Mucosa of gallbladder (tissue), 1 donor: ENCODE data around the gene EPHB1. TPM values are rescaled to one million over a fixed set of nuclear protein-coding genes. Genes with fewer than 3 reads are reported as not detected.

ENCODE experiments used
- DNase-seq: peaks from one replicate; pipeline ENCODE4 v3.0.0-alpha.2; 2020; ENCODE audit warnings: low spot score
- total RNA-seq: library from RNA; stranded (reverse); gene quantifications from one replicate; pipeline ENCODE4 v1.2.1, GENCODE V29; 2021
- donor health status: DM: no; HTN: no; CAD: no.

The EPHB1 gene
- total RNA-seq, 1 donor from 2014 or later, result 2.0 TPM

DNA sequence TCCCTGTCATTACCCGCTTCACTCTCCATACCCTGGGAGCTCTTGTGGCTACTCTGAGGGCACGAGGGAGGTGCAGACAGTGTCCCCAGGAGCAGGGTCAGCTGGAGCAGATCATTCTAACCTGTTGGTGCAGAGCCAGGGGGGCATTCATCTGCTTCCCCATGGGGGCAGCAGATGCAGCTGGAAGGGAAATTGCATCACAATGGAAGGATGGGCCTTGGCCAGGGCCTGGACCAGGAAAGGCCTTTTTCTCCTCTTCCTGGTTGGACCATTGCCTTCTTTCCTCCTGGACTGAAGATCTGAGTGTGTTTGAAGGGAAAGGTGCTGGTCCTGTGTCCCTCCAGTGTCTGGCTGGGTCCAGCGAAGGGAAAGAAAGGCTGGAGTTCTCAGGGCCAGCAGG lies 55.7 kb downstream of the EPHB1 start:
- no peak for DNase-seq

DNA sequence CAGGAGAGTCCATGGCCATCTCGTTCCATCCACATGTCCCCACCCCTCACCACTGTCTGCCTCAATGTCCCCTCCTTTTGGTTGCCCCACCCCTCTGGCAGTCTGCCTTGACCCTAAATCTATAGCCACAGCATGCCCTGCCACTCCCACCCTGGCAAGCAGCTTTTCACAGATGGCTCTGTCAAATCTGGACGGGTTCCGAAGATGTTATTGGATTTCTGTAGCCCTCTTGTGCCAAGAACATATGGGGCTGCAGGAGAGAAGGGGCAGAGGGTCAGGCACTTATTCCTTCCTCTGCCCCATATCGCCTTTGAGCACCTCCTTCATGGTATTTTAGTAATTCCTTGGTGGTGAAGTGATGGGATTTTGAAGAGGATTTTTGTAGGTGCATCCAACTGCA lies 57.1 kb downstream of the EPHB1 start:
- no peak for DNase-seq

- DNase-seq, result no peak
These were observed 57.9 kb downstream of the EPHB1 start for GRCh38 chr3:134852893-134853351.

DNA sequence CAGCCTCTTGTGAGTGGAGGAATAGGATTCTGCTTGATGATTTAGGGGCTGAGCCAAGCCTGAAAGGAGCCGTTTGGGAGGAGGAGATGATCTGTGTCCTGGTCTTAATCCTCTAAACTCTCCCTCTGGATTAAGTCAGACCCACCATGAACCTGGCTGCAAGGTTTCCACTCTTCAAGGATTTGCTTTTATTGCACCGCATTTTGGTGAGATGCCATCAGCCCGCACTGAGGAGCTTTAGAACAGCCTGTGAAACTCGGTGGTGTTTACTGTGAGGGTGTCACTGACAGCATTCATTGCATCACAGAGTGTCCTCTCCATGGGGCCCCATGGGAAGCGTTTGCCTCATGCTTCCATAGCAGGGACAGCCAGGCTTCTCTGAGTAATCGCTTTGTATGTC lies 59.2 kb downstream of the EPHB1 start:
- DNase-seq, result no peak

DNA sequence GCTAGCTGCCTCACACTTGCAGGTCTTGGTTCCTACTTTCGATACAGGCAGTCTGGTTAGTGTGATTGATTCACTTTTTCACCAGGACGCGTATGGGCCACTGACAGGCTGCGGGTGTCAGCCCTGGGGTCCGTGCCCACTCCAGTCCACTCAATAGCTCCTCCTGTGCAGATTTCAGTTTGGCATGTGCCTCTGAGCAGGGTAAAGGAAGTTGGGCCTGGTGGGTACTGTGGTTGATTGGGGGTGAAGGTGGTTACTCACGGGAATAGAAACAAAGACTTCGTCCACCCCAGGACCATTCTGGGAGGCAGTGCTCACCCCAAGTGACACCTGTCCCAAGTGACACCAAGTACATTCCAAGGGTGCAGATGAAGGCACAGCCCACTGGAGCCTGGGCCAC lies 62.3 kb downstream of the EPHB1 start:
- DNase-seq, result no peak

GRCh38 chr3:134857776-134858362 lies 62.8 kb downstream of the EPHB1 start:
- no peak for DNase-seq

- no peak for DNase-seq
These were observed 63.5 kb downstream of the EPHB1 start for GRCh38 chr3:134858441-134859035.

GRCh38 chr3:134859341-134859740 lies 64.3 kb downstream of the EPHB1 start:
- no peak for DNase-seq

DNA sequence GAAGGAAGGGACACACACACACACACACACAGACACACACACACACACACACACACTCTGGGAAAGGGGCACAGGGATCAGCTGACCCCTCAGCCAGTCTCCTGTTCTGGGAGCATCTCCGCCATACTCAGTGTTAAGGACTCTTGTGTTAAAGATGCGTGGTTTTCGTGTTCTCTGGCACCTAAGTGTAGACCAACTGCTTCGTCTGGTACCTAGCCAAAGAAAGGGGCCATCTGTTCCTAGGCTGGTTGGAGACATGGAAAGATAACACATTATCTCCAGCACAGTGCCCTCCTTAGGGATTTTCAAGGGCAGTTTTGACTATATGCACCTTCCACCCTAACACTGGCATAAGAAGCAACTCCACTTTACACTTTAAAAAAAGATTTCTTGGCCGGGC lies 65.1 kb downstream of the EPHB1 start:
- DNase-seq, result no peak

DNA sequence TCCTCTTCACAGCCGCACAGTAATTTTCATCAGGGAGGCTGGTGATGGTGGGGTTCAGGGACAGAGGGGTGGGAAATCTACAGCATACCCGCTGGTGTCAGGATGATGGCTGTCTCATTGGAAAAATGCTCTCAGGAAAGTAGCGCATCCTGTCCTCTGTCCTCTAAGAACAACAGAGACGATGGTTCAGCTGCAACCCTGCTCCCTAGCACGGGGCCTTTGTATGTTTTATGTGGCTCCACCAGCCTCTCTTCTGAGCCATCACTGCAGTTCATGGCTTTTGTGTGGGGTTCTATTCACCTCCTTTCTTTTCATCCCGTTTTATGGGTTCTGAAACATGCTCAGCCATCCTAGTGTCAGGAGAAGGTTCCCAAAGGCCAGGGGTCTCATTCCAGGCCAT lies 68.9 kb downstream of the EPHB1 start:
- no peak for DNase-seq

GRCh38 chr3:134864636-134865035 lies 69.6 kb downstream of the EPHB1 start:
- DNase-seq, result no peak

DNA sequence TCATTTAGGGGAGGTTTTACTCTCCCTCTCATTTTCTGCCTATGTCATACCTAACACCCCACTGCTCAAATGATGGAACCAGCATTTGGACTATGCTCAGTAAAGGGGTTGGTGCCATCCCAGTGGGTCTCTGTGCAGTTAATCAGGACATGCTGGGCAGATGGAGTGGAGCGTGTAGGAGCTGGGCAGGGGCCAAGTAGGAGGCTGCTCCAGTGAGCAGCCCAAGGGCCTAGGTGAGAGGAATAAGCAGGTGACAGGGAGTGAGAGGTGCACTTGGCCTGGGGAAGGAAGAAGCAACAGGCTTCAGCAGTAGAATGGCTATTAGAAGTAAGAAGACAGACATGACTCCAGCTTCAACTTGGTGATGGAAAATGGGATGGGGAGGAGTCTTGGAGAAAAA lies 72.2 kb downstream of the EPHB1 start:
- no peak for DNase-seq

- no peak for DNase-seq
These were observed 74.2 kb downstream of the EPHB1 start for GRCh38 chr3:134869153-134869726.

DNA sequence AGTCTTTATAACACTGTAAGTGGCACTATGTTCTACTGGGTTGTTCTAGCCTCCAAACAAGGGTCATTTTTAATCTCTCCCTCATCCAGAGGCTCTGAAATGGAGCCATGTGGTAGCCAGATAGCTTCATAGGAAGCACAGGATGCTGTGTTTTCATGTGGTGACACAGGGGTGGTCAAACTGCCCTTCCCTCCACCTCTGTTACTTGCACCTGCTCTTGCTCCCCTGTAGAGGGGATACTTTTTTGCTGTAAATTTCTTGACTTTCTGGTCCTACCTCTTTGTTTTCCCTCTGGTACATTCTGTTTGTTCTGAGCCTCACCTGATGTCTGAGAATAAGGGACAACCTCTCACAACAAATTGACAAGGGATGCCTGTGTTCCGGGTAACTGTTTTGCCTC lies 76.8 kb downstream of the EPHB1 start:
- DNase-seq, result no peak

GRCh38 chr3:134872440-134873388 lies 77.7 kb downstream of the EPHB1 start:
- no peak for DNase-seq

DNA sequence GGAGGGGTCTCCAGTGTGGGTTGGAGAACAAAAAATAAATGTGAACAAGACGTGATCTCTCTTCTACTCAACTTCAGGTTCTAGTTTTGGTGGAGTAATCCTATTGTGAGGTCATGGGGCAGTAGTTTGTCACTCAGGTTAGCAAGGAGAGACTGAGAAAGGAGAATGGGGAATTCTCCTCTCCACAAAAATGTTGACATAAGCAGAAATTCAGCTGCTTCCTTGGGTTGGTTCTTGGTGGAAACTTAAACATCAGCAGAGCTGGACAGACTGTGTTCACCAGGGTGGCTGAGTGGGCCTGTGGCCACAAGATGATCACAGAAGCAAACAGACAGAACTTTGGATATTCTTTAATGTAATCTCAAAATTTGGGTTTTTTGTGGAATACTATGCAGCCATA lies 78.7 kb downstream of the EPHB1 start:
- no peak for DNase-seq

DNA sequence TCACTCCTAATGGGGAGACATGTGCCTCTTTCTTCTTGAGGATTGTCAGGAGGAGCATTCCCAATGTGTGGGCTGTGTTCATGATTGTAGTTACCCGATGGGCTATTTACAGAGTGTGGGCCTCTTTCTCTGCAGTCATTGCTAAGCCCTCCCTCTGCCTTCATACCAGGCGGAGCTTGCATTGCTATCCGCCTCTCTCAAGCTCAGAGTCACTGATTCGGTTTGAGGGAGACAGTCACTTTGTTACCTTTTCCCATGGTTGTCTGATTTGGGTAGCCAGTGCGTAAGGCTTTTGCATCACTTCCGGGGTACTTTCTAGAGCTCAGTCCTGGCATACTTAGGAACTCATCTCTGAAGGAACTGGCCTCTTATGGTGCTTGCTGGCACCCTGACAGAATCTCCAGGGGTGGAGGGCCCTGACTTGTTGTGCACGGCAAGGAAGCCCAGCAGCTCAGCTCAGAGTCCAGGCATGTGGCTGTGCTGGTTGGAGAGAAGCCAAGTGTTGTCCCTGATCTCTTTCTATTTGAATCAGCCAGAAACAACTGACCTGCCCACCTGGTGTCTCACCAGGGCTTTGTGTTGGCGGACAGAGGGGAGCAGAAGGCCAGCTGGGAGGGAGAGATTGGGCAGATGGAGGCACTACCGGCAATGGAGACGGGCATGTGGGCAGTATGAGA lies 79.8 kb downstream of the EPHB1 start:
- DNase-seq, result peak; percentile 46

- DNase-seq, result no peak
These were observed 81.8 kb downstream of the EPHB1 start for GRCh38 chr3:134876836-134877235.

DNA sequence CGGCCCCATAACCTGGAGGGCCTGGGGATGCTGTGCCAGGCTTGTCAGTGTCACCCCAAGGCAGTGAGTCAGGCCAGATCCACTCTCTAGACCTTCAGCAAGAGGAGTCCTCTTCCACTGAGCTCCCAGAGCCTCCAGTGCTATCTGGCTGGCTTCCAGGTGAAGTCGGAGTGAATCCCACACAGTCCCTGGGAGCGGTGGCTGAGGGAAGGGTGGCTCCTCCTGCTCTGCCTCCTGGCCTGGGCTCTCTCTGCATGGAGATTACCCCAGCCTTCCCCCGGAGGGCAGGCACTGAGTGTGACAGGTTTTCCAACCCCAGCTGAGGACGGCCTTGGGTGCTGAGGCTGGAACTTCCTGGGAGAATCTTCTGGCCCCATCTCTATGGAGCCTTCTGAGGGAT lies 82.7 kb downstream of the EPHB1 start:
- DNase-seq, result no peak

DNA sequence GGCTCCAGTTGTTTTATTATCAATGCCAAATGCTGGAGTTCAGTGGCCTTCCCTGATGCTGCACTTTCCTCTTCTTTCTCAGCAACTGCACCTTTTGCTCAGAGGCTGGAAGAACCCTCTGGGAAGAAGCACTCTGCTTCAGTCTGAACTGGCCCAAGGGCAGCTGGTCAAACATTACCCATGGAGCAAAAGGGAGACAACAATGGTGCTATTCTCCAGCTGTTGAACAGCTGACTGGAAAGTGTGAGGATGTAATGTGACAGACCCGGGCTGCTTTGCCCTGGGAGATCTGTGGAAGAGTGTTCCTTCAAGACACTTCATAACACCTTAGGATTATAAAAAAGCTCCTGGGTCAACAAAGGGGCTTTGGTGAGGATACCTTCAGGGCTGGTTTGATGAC lies 84.9 kb downstream of the EPHB1 start:
- no peak for DNase-seq

DNA sequence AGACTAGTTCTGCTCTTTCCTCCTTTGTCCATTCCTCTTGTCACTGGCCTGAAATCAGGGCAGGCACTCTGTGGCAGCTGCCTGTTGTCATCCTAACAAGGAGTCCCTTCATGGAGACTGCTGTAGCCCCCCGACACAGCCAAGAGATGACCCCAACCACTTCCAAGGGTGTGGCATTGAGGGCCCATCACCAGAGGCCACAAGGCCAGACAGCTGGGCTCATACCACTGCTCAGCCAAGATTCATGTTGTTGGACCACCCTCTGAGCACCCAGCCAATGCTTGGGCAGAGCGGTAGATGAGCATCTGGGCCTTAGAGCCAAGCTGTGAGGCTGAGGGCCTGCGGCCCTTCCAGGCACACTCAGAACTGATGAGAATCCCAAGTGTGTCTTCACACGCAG lies 85.4 kb downstream of the EPHB1 start:
- DNase-seq, result no peak

DNA sequence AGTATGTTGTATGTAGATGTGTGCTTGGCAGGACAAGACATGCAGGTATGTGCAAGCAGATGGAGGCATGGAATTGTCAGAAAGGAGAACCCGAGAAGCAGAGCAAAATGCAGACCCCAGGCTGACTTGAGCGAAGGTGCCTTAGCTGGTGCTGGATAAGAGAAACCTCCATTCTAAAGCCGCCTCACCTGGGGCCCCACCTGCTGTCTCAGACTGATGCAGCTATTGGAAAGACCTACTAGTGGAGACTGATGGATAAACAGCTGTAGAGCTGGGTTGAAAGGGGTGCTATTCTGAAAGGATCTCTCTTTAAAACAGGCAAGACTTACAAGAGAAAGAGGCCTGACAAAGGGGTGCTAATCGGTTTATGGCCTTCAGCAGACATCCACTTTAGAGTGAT lies 86.2 kb downstream of the EPHB1 start:
- DNase-seq, result no peak
